Measurements from ENCODE around the gene PFKL. TPM values are rescaled to one million over a fixed set of nuclear protein-coding genes. Genes with fewer than 3 reads are reported as not detected.

The PFKL gene
- total RNA-seq, 1 experiment from 2014 or later: 360 TPM

DNA sequence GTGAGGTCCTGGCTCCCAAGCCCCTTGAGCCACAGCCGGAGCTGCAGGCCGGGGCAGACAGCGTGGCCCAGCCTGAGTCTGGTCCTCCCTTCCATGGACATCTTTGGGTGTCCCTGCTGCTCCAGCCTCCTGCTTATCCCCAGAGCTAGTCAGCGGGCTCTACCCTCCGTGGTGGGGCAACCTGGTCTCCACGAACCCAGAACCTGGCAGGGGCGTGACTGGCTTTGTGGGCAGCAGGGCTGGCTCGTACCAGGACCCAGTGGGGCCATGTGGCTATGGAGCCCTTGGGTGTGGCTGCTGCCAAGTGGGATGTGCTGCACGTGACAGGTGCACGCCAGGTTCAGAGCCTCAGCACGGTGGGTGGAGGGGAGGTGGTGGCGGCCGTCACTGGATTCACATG, 21.0 kb downstream of the PFKL start:
- no peak for DNase-seq (ENCODE audit: low read depth)
- in situ Hi-C loops (cut with HindIII; ENCODE audit: low pct_unique_long_range_greater_than_20kb, low sequenced_read_pairs): no loop called here

DNA sequence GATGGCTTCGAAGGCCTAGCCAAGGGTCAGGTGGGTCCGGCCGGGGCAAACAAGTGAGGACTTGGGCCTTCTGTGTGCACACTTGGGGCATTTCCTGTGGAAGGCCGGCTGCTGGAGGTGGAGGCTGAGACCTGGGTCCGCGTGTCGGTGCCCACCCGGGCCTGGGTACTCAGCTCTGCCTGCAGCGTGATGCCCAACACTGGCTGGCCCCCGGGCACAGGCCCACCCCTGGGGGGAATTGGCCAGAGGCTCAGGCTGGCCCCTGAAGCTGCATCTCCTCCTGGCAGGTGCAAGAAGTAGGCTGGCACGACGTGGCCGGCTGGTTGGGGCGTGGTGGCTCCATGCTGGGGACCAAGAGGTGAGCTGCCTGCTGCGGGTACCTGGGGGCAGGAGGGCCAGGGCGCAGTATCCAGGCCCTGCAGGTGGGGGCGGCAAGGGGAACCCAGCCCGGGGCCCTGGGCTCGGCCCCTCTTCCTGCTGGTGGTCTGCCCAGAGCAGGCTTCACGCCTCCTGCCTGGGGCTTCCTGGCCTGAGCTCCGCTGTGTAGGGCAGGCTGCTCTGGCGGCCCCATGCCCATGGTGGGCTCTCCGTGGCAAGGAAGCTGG, 22.1 kb downstream of the PFKL start:
- in situ Hi-C loops (cut with HindIII; ENCODE audit: low pct_unique_long_range_greater_than_20kb, low sequenced_read_pairs): no loop called here
- DNase-seq (ENCODE audit: low read depth): no peak

GRCh38 chr21:44322621-44323325, 22.9 kb downstream of the PFKL start:
- DNase-seq (ENCODE audit: low read depth): no peak
- in situ Hi-C loops (cut with HindIII; ENCODE audit: low pct_unique_long_range_greater_than_20kb, low sequenced_read_pairs): no loop called here

DNA sequence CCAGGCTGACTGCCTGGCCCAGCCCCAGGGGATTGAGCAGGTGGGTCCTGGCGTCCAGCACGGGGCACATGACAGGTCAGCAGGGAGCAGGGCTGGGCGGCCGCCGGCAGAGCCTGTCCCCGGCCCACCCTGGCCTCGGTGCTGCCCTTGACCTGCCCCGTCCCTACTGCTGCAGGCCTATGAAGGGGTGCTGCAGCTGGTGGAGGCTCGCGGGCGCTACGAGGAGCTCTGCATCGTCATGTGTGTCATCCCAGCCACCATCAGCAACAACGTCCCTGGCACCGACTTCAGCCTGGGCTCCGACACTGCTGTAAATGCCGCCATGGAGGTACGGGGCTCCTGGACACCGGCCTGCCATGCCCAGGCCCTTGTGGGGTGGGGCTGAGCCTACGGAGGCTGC, 23.7 kb downstream of the PFKL start:
- DNase-seq (ENCODE audit: low read depth): no peak
- in situ Hi-C loops (cut with HindIII; ENCODE audit: low pct_unique_long_range_greater_than_20kb, low sequenced_read_pairs): no loop called here

DNA sequence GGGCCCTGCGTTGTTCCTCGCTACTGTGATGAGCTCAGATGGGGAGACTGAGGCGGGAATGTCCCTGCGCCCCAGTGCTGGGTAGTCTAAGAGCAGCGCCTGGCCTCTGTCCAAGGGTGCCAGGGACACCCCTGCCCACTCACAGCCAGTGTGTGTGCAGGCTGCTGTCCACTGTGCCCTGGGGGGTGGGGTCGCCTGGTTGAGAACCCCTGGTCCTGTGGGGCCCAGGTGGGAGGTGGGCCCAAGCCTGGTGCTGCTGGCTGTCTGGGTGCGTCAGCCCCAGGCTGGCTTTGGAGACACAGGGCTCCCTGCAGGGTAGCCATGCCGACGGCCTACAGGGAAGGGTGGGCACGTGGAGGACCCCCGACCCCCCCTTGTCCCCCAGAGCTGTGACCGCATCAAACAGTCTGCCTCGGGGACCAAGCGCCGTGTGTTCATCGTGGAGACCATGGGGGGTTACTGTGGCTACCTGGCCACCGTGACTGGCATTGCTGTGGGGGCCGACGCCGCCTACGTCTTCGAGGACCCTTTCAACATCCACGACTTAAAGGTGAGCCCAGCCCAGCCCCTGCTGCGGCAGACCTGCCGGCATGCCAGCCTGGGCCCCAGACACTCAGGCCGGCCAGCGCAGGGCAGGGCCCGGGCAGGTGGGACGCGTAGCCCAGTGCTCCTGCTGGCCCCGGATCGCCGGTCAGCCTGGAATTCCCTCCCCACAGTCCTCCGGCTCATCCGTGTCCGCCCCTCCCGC, 24.4 kb downstream of the PFKL start:
- in situ Hi-C loops (cut with HindIII; ENCODE audit: low pct_unique_long_range_greater_than_20kb, low sequenced_read_pairs): no loop called here
- no peak for DNase-seq (ENCODE audit: low read depth)

- in situ Hi-C loops (cut with HindIII; ENCODE audit: low pct_unique_long_range_greater_than_20kb, low sequenced_read_pairs): no loop called here
Observed at GRCh38 chr21:44324854-44325107, 24.9 kb downstream of the PFKL start.

DNA sequence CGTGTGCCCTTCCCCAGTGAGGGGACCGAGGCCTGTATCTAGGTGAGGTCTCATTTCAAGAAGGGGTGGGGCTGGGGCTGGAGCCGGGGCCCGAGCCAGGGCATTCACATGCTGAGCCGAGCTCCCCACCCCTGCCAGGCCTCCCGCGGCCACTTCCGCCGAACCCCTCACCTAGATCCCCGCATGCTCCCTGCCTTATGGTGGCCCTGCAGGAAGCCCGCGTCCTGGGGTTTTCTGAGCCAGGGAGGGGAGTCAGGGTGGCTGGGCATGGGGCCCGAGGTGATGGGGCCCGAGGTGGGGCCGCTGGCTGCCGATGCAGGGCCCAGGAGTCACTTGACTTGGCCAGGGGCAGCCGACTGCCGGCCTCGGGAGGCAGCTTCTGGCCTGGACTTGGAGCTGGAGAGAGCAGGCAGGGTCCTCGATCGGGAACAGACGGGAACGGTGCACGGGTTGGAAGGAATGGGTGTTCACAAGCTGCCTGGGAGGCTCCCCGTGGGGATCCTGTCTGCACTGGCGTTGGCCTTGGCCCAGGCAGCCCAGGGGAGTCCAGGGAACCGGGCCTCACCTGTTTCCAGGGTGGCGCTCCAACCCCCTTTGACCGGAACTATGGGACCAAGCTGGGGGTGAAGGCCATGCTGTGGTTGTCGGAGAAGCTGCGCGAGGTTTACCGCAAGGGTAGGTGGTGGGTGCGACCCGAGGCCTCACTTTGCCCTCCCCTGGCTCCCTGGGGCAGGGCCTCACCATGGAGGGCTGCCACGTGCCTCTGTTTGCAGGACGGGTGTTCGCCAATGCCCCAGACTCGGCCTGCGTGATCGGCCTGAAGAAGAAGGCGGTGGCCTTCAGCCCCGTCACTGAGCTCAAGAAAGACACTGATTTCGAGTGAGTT, 25.8 kb downstream of the PFKL start:
- in situ Hi-C loops (cut with HindIII; ENCODE audit: low pct_unique_long_range_greater_than_20kb, low sequenced_read_pairs): no loop called here
- no peak for DNase-seq (ENCODE audit: low read depth)

More at GRCh38 chr21:44324854-44325107, 24.9 kb downstream of the PFKL start:
- DNase-seq (ENCODE audit: low read depth): no peak

GRCh38 chr21:44326272-44326647, 26.4 kb downstream of the PFKL start:
- in situ Hi-C loops (cut with HindIII; ENCODE audit: low pct_unique_long_range_greater_than_20kb, low sequenced_read_pairs): no loop called here

GRCh38 chr21:44326716-44327602, 27.1 kb downstream of the PFKL start:
- in situ Hi-C loops (cut with HindIII; ENCODE audit: low pct_unique_long_range_greater_than_20kb, low sequenced_read_pairs): no loop called here
- no peak for DNase-seq (ENCODE audit: low read depth)

More at GRCh38 chr21:44326272-44326647, 26.4 kb downstream of the PFKL start:
- no peak for DNase-seq (ENCODE audit: low read depth)

- in situ Hi-C loops (cut with HindIII; ENCODE audit: low pct_unique_long_range_greater_than_20kb, low sequenced_read_pairs): no loop called here
- DNase-seq (ENCODE audit: low read depth): no peak
Observed at GRCh38 chr21:44327603-44327974, 27.7 kb downstream of the PFKL start.

DNA sequence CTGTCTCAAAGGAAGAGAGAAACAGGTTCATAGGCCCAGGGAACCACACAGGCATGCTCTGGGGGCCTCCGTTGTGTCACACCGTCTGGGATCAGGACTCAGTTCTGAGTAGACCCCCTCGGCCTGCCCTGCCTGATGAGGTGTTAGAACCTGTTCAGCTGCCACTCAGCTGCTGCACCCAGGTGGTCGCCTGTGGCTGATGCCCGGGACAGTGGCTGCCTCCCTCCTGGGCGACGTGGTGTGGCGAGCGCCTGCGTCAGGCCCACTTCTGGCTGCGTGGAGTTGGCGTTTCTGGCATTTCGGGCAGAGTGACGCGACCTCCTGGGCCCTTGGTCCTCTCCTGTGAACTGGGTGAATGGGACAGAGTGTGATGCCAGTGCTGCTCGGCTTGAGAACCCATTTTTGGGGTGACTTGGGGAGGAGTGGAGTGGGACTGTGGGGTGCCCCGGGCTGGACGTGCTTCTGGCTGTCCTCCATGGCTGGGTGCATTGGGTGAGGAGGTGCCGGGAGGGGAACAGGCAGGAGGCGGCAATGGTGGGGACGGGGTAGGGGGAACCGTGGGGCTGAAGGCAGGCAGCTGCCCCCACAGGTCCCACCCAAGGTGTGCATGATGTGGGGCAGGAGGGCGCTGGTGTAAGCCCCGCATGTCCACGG, 28.5 kb downstream of the PFKL start:
- DNase-seq (ENCODE audit: low read depth): no peak
- in situ Hi-C loops (cut with HindIII; ENCODE audit: low pct_unique_long_range_greater_than_20kb, low sequenced_read_pairs): no loop called here

DNA sequence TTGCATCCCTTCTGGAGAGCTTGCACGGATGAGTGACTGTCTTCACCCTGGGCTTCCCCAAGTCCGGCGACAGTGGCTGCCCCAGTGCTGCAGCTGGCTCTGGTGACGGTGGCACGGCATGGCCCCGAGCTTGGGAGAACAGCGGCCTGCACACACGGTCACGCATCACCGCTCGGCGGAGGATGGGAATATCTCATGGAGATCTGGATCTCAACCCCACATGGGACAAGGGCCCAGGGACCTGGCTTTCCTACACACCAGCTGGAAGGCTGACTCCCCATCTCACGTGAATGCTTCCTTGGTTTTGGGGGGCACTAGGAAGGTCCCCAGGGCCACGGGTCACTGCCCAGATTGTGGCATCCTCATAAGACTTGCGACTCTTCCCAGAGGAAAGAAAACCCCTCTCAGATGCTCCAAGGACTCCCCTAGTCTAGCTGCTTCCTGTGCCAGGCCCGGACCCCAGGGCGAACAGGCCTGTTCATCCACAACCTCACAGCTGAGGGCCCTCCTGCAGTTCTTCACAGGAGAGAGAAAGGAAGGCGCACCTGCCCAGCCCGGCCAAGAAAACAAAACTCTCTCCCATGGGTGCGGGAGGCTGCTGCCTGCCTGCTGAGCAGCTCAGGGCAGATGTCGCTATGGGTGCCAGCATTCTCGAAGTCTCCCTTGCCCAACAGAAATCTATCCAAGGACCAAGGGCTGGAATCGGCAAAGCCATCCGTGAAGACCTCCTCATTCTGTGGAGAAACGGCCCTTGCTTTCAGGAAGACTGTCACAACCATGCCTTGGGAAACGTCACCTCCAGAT, 29.4 kb downstream of the PFKL start:
- in situ Hi-C loops (cut with HindIII; ENCODE audit: low pct_unique_long_range_greater_than_20kb, low sequenced_read_pairs): no loop called here
- peak; percentile 69 for DNase-seq (ENCODE audit: low read depth)

- in situ Hi-C loops (cut with HindIII; ENCODE audit: low pct_unique_long_range_greater_than_20kb, low sequenced_read_pairs): no loop called here
Observed at GRCh38 chr21:44329971-44330681, 30.3 kb downstream of the PFKL start.

GRCh38 chr21:44330698-44331097, 30.8 kb downstream of the PFKL start:
- no peak for DNase-seq (ENCODE audit: low read depth)
- in situ Hi-C loops (cut with HindIII; ENCODE audit: low pct_unique_long_range_greater_than_20kb, low sequenced_read_pairs): no loop called here

More at GRCh38 chr21:44329971-44330681, 30.3 kb downstream of the PFKL start:
- no peak for DNase-seq (ENCODE audit: low read depth)

GRCh38 chr21:44331209-44331608, 31.4 kb downstream of the PFKL start:
- in situ Hi-C loops (cut with HindIII; ENCODE audit: low pct_unique_long_range_greater_than_20kb, low sequenced_read_pairs): no loop called here
- no peak for DNase-seq (ENCODE audit: low read depth)

DNA sequence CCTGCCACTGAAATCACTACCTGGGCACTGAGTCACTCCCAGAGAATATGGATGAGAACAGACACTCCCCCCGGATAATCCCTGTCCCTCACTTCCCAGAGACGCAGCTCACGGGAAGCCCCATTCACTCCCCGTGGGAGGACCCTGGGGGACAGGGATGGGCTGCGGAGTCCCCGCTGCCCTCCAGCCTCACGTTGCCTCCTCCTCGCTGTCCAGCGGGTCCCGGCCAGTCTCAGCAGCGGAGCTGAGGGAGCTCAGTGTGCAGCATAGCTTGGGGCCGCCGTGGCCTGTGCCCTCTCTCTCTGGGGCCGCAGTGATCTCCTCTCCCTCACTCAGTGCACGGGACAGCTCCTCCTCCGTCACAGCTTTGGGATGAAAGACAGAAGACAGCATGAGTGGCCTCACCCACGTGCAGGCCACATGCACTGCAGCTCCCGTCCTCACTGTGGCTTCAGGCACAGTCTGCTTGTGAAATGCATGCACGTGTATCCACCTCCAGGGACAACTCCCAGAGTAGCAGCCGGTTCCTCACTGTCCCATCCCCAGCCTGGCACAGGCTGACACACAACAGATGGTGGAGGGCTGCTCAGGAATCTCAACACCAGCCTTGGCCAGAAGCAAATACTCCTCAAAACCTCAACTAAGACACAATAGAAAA, 31.9 kb downstream of the PFKL start:
- in situ Hi-C loops (cut with HindIII; ENCODE audit: low pct_unique_long_range_greater_than_20kb, low sequenced_read_pairs): no loop called here
- no peak for DNase-seq (ENCODE audit: low read depth)
